Neural cell (in vitro differentiated cells): ENCODE measurements around the gene ANKRD26. TPM values are rescaled to one million over a fixed set of nuclear protein-coding genes. Genes with fewer than 3 reads are reported as not detected.

Experiments
- H2AFZ ChIP-seq: fragments of 200-600, 300-800 bp; sonication (generic), shearing (Covaris generic); 2 replicates; pipeline ENCODE4 v1.6.0; 2014; ENCODE audit warnings: low read depth, mild to moderate bottlenecking, antibody characterized with exemption, low read length, moderate library complexity
- H3F3A ChIP-seq: fragments of 200-600 bp; shearing (Covaris generic); 2 replicates; pipeline ENCODE4 v1.6.1; 2016; ENCODE audit warnings: mild to moderate bottlenecking, moderate library complexity, mixed read lengths, antibody characterized with exemption, low read length; ENCODE audit not compliant: insufficient read depth, poor library complexity, severe bottlenecking
- H3K27ac ChIP-seq: fragments of 200-600, 300-800 bp; sonication (generic), shearing (Covaris generic); 2 replicates; pipeline ENCODE4 v1.5.1; 2014; ENCODE audit warnings: mild to moderate bottlenecking, low read length, moderate library complexity
- H3K27me3 ChIP-seq: fragments of 300-800, 200-600 bp; sonication (generic), shearing (Covaris generic); 2 replicates; pipeline ENCODE4 v1.6.0; 2014; ENCODE audit warnings: mild to moderate bottlenecking, low read depth, low read length, moderate library complexity; ENCODE audit not compliant: insufficient read depth
- H3K36me3 ChIP-seq: fragments of 300-800, 200-600 bp; sonication (generic), shearing (Covaris generic); 2 replicates; pipeline ENCODE4 v1.5.1; 2014; ENCODE audit warnings: mild to moderate bottlenecking, antibody characterized with exemption, low read length, moderate library complexity; ENCODE audit not compliant: insufficient read depth
- H3K4me2 ChIP-seq: fragments of 300-800, 200-600 bp; sonication (generic), shearing (Covaris generic); 2 replicates; pipeline ENCODE4 v1.6.0; 2014; ENCODE audit warnings: mild to moderate bottlenecking, low read length
- H3K4me3 ChIP-seq: fragments of 300-800, 200-600 bp; sonication (generic), shearing (Covaris generic); 2 replicates; pipeline ENCODE4 v1.5.1; 2014; ENCODE audit warnings: mild to moderate bottlenecking, low read length, moderate library complexity
- H3K79me2 ChIP-seq: fragments of 200-600 bp; shearing (Covaris generic); replicated peaks from 2 replicates; pipeline ENCODE4 v1.6.0; 2014; ENCODE audit warnings: mild to moderate bottlenecking, low read length, moderate library complexity; ENCODE audit not compliant: insufficient read depth
- H3K9ac ChIP-seq: fragments of 300-800, 200-600 bp; sonication (generic), shearing (Covaris generic); 2 replicates; pipeline ENCODE4 v1.6.1; 2016; ENCODE audit warnings: mild to moderate bottlenecking, low read length, mixed read lengths
- H3K9me2 ChIP-seq: fragments of 200-600 bp; shearing (Covaris generic); 2 replicates; pipeline ENCODE4 v1.6.1; 2016; ENCODE audit warnings: mild to moderate bottlenecking, low read length, mixed read lengths; ENCODE audit not compliant: insufficient read depth
- H3K9me3 ChIP-seq: fragments of 200-600, 300-800 bp; sonication (generic), shearing (Covaris generic); 2 replicates; pipeline ENCODE4 v1.6.1; 2016; ENCODE audit warnings: mild to moderate bottlenecking, mixed run types, low read length, moderate library complexity, mixed read lengths
- H4K20me1 ChIP-seq: fragments of 200-600 bp; shearing (Covaris generic); 2 replicates; pipeline ENCODE4 v1.6.1; 2016; ENCODE audit warnings: mild to moderate bottlenecking, mixed run types; ENCODE audit not compliant: insufficient read depth
- EP300 ChIP-seq: fragments of 450-650 bp; conservative IDR thresholded peaks from 2 replicates; pipeline ENCODE4 v1.6.1; 2014; ENCODE audit warnings: antibody characterized with exemption, mild to moderate bottlenecking, moderate library complexity; ENCODE audit not compliant: poor library complexity, severe bottlenecking
- EZH2 ChIP-seq: fragments of 200-600, 300-800 bp; shearing (Covaris generic), sonication (generic); IDR thresholded peaks from 2 replicates; pipeline ENCODE4 v1.6.1; 2014; ENCODE audit warnings: antibody characterized with exemption, low read length, borderline replicate concordance, mild to moderate bottlenecking; ENCODE audit not compliant: insufficient read depth, poor library complexity, severe bottlenecking
- MXI1 ChIP-seq: fragments of 450-650 bp; conservative IDR thresholded peaks from 2 replicates; pipeline ENCODE4 v1.6.1; 2014; ENCODE audit warnings: antibody characterized with exemption, mild to moderate bottlenecking; ENCODE audit not compliant: poor library complexity, severe bottlenecking
- POLR2AphosphoS5 ChIP-seq: IDR thresholded peaks from 2 replicates; pipeline ENCODE4 v1.6.1; 2012
- RAD21 ChIP-seq: fragments of 450-650 bp; conservative IDR thresholded peaks from 2 replicates; pipeline ENCODE4 v1.6.1; 2014; ENCODE audit warnings: antibody characterized with exemption, mild to moderate bottlenecking, moderate library complexity
- SMC3 ChIP-seq: fragments of 450-650 bp; conservative IDR thresholded peaks from 2 replicates; pipeline ENCODE4 v1.6.1; 2014; ENCODE audit warnings: antibody characterized with exemption, mild to moderate bottlenecking, moderate library complexity; ENCODE audit not compliant: poor library complexity
- TAF1 ChIP-seq: IDR thresholded peaks from 2 replicates; pipeline ENCODE4 v1.6.1; 2012; ENCODE audit warnings: low read depth
- polyA plus RNA-seq: library from polyadenylated mRNA; depleted of rRNA; stranded (reverse); fragments of >200 nt; gene quantifications from 2 replicates; pipeline ENCODE4 v1.2.3, GENCODE V29; 2014
- TF ChIP-seq, protein P1 (sequence below): IDR thresholded peaks from 2 replicates; pipeline ENCODE4 v1.6.1; 2012; ENCODE audit warnings: borderline replicate concordance
- TF ChIP-seq, protein P2 (sequence below): fragments of 450-650 bp; IDR thresholded peaks from 2 replicates; pipeline ENCODE4 v1.5.1; 2014; ENCODE audit warnings: antibody characterized with exemption, mild to moderate bottlenecking, moderate library complexity; ENCODE audit not compliant: poor library complexity, severe bottlenecking

The ANKRD26 gene
- polyA plus RNA-seq, 1 donor from 2014 or later = 14.7 TPM

DNA sequence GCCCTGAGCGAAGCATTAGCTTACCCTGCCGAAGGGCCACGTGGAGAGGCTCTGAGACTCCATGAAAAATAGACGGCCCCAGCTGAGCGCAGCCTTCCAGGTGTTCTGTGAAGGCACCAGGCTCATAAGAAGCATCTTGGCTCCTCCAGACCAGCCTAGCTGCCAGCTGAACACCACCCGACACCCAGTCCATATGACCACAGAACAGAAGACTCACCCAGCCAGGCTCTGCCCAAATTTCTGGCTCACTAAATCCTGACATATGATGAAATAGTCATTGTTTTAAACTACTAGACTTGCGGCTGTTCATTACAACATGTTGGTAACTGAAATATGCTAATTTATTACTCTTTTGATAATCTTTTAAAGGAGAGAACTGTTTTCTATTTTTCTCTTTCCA, 140.0 kb downstream of the ANKRD26 start:
- Histone ChIP-seq H4K20me1 (no peaks in the 10 kb centered on the region), H3K9me3 (no peaks in the 10 kb centered on the region), H3K9me2 (no peaks in the 10 kb centered on the region), H3K36me3 (no peaks in the 10 kb centered on the region), H3K27me3 (no peaks in the 10 kb centered on the region), H3F3A (no peaks in the 10 kb centered on the region), H3K79me2 (no peaks in the 10 kb centered on the region), H3K9ac (no peak overlapping the region), H3K4me2 (no peak overlapping the region), H3K27ac (no peak overlapping the region), H3K4me3 (no peak overlapping the region), H2AFZ (no peak overlapping the region)
- TF ChIP-seq TAF1 (no peak), EZH2 (no peak), MXI1 (no peak), SMC3 (no peak), POLR2AphosphoS5 (no peak), RAD21 (no peak), EP300 (no peak)
- TF ChIP-seq, protein P1, sequence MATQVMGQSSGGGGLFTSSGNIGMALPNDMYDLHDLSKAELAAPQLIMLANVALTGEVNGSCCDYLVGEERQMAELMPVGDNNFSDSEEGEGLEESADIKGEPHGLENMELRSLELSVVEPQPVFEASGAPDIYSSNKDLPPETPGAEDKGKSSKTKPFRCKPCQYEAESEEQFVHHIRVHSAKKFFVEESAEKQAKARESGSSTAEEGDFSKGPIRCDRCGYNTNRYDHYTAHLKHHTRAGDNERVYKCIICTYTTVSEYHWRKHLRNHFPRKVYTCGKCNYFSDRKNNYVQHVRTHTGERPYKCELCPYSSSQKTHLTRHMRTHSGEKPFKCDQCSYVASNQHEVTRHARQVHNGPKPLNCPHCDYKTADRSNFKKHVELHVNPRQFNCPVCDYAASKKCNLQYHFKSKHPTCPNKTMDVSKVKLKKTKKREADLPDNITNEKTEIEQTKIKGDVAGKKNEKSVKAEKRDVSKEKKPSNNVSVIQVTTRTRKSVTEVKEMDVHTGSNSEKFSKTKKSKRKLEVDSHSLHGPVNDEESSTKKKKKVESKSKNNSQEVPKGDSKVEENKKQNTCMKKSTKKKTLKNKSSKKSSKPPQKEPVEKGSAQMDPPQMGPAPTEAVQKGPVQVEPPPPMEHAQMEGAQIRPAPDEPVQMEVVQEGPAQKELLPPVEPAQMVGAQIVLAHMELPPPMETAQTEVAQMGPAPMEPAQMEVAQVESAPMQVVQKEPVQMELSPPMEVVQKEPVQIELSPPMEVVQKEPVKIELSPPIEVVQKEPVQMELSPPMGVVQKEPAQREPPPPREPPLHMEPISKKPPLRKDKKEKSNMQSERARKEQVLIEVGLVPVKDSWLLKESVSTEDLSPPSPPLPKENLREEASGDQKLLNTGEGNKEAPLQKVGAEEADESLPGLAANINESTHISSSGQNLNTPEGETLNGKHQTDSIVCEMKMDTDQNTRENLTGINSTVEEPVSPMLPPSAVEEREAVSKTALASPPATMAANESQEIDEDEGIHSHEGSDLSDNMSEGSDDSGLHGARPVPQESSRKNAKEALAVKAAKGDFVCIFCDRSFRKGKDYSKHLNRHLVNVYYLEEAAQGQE = no peak
- TF ChIP-seq, protein P2, sequence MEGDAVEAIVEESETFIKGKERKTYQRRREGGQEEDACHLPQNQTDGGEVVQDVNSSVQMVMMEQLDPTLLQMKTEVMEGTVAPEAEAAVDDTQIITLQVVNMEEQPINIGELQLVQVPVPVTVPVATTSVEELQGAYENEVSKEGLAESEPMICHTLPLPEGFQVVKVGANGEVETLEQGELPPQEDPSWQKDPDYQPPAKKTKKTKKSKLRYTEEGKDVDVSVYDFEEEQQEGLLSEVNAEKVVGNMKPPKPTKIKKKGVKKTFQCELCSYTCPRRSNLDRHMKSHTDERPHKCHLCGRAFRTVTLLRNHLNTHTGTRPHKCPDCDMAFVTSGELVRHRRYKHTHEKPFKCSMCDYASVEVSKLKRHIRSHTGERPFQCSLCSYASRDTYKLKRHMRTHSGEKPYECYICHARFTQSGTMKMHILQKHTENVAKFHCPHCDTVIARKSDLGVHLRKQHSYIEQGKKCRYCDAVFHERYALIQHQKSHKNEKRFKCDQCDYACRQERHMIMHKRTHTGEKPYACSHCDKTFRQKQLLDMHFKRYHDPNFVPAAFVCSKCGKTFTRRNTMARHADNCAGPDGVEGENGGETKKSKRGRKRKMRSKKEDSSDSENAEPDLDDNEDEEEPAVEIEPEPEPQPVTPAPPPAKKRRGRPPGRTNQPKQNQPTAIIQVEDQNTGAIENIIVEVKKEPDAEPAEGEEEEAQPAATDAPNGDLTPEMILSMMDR = no peak

DNA sequence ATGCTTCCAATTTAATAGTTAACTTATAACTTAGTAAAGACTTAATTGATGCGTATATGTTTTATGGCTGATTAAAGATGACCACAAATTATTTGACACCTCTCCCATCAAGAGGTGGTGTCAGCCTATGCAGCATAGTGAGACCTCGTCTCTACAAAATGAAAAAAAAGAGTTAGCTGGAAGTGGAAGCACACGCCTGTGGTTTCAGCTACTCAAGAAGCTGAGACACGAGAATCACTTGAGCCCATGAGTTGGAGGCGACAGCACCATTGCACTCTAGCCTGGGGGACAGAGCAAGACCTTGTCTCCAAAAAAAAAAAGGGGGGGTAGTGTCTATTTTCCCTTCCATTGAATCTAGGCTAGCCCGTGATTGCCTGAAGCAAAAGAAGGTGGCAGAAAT, 140.5 kb downstream of the ANKRD26 start:
- Histone ChIP-seq H3F3A (no peaks in the 10 kb centered on the region), H3K27me3 (no peaks in the 10 kb centered on the region), H3K9me3 (no peaks in the 10 kb centered on the region), H3K4me3 (no peak overlapping the region), H2AFZ (no peak overlapping the region), H3K36me3 (no peaks in the 10 kb centered on the region), H3K4me2 (no peak overlapping the region), H3K27ac (no peak overlapping the region), H3K9ac (no peak overlapping the region), H3K79me2 (no peaks in the 10 kb centered on the region), H4K20me1 (no peaks in the 10 kb centered on the region), H3K9me2 (no peaks in the 10 kb centered on the region)
- TF ChIP-seq, protein P2 = no peak
- TF ChIP-seq, protein P1 = no peak
- TF ChIP-seq SMC3 (no peak), MXI1 (no peak), EP300 (no peak), POLR2AphosphoS5 (no peak), RAD21 (no peak), TAF1 (no peak), EZH2 (no peak)
